VCaP (cell line): ENCODE data around the gene REST.

Source experiments
- H3K27ac ChIP-seq: fragments of 450-650 bp; 2 replicates; pipeline ENCODE4 v1.5.1; 2017
- TF ChIP-seq, protein P1 (sequence below): fragments of 450-650 bp; conservative IDR thresholded peaks from 2 replicates; pipeline ENCODE4 v1.5.1; 2017; ENCODE audit warnings: mild to moderate bottlenecking, moderate library complexity

The REST gene, protein sequence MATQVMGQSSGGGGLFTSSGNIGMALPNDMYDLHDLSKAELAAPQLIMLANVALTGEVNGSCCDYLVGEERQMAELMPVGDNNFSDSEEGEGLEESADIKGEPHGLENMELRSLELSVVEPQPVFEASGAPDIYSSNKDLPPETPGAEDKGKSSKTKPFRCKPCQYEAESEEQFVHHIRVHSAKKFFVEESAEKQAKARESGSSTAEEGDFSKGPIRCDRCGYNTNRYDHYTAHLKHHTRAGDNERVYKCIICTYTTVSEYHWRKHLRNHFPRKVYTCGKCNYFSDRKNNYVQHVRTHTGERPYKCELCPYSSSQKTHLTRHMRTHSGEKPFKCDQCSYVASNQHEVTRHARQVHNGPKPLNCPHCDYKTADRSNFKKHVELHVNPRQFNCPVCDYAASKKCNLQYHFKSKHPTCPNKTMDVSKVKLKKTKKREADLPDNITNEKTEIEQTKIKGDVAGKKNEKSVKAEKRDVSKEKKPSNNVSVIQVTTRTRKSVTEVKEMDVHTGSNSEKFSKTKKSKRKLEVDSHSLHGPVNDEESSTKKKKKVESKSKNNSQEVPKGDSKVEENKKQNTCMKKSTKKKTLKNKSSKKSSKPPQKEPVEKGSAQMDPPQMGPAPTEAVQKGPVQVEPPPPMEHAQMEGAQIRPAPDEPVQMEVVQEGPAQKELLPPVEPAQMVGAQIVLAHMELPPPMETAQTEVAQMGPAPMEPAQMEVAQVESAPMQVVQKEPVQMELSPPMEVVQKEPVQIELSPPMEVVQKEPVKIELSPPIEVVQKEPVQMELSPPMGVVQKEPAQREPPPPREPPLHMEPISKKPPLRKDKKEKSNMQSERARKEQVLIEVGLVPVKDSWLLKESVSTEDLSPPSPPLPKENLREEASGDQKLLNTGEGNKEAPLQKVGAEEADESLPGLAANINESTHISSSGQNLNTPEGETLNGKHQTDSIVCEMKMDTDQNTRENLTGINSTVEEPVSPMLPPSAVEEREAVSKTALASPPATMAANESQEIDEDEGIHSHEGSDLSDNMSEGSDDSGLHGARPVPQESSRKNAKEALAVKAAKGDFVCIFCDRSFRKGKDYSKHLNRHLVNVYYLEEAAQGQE

DNA sequence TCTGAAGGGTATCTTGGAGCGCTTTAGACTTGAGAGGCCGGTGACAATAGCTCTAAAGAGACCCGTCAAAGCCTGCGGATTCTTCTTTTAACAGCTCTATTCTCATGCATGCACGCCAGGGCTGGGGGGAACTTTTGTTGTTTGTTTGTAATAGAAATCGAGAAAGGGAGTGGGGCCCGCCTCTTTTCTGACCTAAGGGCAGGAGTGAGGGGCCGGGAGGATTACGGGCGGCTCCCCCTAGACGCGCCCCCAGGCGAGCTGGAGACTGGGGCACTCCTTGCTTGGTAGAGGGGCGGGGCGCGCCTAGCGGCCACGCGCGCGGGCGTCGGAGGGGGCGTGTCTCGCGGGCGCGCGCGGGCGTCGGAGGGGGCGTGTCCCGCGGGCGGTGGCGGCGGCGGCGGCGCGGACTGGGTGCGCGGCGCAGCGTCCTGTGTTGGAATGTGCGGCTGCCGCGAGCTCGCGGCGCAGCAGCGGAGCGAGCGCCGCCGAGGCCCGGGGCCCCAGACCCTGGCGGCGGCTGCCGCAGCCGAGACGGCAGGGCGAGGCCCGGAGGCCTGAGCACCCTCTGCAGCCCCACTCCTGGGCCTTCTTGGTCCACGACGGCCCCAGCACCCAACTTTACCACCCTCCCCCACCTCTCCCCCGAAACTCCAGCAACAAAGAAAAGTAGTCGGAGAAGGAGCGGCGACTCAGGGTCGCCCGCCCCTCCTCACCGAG, at the start of gene REST:
Gene REST (plus strand): TSS at position 412 of the 717 bp plus-strand sequence. CDS start 2,739 bp downstream, outside the sequence.
- peak within 1 kb of the TSS; percentile 94 for H3K27ac ChIP-seq

DNA sequence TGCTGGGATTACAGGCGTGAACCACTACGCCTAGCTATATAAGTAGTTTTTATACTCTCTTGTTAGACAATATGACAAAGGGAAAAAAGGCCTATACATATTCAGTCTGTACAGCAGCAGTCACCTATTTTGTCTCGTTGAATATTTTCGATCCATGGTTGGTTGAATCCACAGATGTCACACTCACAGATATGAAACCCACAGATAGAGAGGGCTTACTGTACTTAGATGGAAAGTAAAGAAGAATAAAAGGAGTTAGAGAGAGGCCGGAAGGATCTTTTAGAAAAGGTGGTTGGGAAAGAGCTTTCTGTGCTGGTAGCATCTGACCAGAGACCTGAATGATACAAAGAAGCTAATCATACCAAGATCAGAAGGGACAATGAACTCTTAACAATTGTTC, 47.9 kb upstream of the REST start:
- no peak overlapping the region for H3K27ac ChIP-seq
- TF ChIP-seq, protein P1, sequence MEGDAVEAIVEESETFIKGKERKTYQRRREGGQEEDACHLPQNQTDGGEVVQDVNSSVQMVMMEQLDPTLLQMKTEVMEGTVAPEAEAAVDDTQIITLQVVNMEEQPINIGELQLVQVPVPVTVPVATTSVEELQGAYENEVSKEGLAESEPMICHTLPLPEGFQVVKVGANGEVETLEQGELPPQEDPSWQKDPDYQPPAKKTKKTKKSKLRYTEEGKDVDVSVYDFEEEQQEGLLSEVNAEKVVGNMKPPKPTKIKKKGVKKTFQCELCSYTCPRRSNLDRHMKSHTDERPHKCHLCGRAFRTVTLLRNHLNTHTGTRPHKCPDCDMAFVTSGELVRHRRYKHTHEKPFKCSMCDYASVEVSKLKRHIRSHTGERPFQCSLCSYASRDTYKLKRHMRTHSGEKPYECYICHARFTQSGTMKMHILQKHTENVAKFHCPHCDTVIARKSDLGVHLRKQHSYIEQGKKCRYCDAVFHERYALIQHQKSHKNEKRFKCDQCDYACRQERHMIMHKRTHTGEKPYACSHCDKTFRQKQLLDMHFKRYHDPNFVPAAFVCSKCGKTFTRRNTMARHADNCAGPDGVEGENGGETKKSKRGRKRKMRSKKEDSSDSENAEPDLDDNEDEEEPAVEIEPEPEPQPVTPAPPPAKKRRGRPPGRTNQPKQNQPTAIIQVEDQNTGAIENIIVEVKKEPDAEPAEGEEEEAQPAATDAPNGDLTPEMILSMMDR = no peak

More for the DNA sequence above, at the start of gene REST:
- TF ChIP-seq, protein P1 = no peak

DNA sequence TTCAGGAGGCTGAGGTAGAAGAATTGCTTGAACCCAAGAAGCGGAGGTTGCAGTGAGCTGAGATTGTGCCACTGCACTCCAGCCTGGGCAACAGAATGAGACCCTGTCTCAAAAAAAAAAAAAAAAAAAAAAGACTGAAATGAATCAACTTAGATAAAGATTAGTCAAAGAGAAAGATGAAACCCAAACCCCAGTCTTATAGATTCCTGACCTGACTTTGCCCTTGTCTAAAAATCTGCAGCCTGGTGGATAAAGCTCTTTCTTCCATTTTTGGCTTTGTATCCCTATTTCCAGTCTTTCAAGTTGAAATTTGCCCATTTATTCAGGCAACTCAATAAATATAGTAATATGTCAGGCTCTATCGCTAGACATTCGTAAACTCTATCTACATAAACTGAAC, 46.9 kb upstream of the REST start:
- H3K27ac ChIP-seq = no peak overlapping the region
- TF ChIP-seq, protein P1 = no peak

DNA sequence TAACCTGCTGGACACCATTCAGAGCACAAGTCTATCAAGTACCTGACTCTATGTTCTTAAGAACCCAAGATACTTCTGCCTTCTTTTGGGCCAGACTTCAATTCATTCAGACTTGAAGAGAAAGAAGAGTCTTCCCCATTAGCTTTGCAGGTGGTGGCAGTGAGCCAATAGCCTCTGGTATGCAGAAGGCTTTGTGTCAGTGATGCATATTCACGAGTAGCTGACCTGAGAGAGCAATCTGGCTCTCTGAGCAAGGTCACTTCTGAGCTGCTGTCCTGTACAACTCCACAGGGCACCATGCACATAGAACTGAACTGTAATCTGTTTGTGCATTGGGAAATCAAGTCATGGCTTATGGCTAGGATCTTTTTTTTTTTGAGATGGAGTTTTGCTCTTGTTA, 46.3 kb upstream of the REST start:
- no peak overlapping the region for H3K27ac ChIP-seq
- TF ChIP-seq, protein P1 = no peak

DNA sequence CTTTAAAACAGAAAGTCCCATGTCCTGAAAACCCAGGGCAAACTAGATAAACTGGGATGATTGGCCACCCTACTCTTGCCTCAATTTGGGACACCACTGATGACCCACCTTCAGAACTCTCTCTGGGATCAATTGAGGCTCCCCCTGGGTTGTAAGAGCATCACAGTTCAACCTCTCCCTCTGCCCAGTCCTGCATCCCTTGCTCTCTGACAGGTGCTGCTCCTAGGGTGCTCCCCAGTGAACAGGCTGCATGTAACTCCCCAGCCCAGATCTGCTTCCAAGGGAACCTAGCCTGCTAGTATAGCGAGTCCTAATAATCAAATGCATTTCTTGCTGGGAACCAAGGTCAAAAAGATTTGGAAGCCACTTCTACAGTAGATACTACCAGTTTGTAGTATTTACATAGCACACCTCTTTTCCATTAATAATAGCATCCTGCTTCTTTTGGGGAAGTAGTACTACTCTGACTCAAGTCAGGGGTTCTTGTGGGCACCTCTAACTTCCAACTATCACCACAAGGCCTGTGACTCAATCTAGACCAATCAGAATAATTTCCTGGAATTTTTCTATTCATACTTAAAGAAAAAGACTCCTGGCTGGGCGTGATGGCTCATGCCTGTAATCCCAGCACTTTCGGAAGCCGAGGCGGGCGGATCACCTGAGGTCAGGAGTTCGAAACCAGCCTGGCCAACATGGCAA, 44.1 kb upstream of the REST start:
- TF ChIP-seq, protein P1 = no peak
- no peak overlapping the region for H3K27ac ChIP-seq

DNA sequence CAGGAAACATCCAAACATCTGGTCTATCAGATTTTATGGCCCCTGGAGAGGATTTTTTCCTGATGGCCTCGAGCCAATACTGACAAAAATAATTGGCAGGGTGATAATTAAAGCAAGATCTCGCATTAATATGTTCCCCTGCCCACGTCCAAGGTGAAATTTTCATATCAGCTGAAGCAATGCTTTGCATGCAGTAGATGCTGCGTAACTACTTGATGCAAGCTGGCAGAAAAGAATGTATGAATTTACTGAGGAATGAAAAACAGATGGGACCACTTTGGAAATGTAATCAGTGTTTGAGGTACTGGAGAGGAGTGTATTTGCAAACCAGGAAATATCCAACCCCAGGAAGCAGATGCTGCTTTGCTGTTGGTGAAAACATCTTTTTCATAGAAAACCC, 36.8 kb upstream of the REST start:
- 0 out of 2 replicates have a peak overlapping the region, but pooled peaks have one; percentile 11 for H3K27ac ChIP-seq

More for the DNA sequence above, 36.8 kb upstream of the REST start:
- TF ChIP-seq, protein P1 = no peak
